H7 (cell line): Measurements from ENCODE around the gene MECP2. TPM values are rescaled to one million over a fixed set of nuclear protein-coding genes. Genes with fewer than 3 reads are reported as not detected.
A peak's percentile ranks its signal among the peaks of the same experiment; 100 is the strongest.

Experiments
- DNase-seq: peaks from one replicate; pipeline ENCODE4 v3.0.0; 2012
- H3K27me3 ChIP-seq: 2 replicates; pipeline ENCODE4 v1.6.0; 2011; ENCODE audit warnings: mild to moderate bottlenecking, low read length; ENCODE audit not compliant: control insufficient read depth, insufficient read depth
- H3K36me3 ChIP-seq: replicated peaks from 2 replicates; pipeline ENCODE4 v1.5.1; 2011; ENCODE audit warnings: low read length; ENCODE audit not compliant: control insufficient read depth, insufficient read depth
- H3K4me3 ChIP-seq: 2 replicates; pipeline ENCODE4 v1.5.1; 2011; ENCODE audit warnings: low read depth, mild to moderate bottlenecking, control low read depth, low read length, moderate library complexity; ENCODE audit not compliant: insufficient read depth
- total RNA-seq: library from RNA; depleted of rRNA; stranded (reverse); fragments of >200 nt; shearing (Covaris generic); gene quantifications from 2 replicates; pipeline ENCODE4 v1.2.3, GENCODE V29; 2014

Gene MECP2
- total RNA-seq, 1 experiment from 2014 or later, result 24.2 TPM

DNA sequence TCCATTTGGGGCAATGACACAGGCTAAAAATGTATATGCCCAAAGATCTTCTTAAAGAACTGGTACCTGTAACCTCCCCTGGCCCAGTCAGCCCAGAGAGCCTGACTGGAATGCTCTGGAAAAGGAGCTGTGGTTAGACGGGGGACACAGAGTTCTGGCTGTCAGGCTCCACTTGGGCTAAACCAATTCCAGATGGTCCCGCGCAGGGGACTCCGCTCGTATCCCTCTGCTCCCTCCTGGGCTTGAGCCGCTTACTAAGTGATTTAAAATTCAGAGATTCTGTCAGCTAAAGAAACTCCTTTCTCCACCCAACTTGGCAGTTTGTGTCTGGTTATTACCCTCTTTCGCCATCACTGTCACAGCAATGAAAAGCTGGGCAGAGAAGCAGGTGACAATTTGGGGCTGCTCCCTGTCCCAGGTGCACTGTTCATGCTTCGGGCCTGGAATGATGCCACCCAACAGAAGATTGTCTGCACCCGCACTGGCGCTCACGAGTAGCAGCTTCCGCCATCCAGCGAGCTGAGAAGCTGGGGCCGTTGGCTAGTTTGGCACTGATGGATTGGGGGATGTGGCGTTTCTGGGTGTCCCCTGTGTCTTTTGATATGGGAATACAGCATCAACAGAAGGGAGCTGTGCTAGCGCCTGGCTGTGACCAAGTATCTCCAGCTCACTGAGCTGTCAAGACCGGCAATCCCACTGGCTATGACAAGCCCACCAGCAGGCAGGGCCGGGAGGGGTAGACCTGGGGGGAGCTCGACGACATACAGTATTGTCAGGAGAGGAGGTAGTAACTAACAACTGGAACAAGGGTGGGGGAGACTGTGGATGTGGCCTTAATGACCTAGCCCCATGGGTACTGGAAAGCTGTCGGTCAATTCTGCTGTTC lies 71.1 kb downstream of the MECP2 start:
- no peak for DNase-seq
- peaks cover 2% of the 10 kb centered on the region; the same call in 1 of the 2 replicates for H3K36me3 ChIP-seq
- no peaks in the 10 kb centered on the region for H3K27me3 ChIP-seq
- no peak overlapping the region for H3K4me3 ChIP-seq

DNA sequence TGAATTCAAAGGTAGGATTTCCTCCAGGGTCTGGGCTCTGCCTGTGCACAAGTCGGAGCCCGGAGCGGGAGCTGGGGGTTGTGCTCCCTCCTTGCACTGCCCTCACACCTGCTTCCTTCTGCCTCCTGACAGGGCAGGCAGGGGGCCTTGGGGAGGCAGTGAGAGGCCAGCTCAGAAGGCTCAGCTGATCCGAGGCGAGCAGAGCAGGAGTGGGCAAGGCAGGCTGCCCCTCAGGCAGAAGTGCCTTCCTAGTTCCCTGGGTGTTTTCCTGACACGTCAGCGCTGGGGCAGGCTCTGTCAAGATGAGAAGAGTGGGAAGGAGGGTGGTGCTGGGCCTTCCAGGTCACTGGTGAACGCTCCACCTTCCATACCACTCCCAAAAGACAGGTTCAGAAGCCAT lies 72.3 kb downstream of the MECP2 start:
- Histone ChIP-seq H3K36me3 (0 out of 2 replicates have a peak, but pooled peaks cover 2% of the 10 kb centered on the region), H3K27me3 (no peaks in the 10 kb centered on the region), H3K4me3 (no peak overlapping the region)
- peak; percentile 55 for DNase-seq

DNA sequence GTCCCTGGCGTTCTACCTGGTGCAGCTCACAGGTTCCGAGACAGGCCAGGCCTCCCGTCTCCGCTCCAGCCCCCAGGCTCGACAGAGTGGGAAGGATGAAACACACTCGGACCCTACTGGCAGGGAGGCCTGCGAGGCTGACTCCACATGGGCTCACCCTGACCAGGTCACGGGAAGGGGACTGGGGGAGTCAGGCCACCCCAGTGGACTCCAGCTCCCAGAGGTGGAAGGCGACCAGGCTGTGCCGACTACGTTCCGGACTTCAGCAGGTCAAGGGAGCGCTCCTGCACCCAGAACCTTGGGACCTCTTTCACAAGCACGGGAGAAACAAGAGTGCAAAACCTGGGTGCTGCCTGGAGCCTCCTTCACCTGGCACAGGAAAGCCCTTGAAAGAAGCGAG lies 73.2 kb downstream of the MECP2 start:
- DNase-seq, result peak; percentile 30
- Histone ChIP-seq H3K4me3 (no peak overlapping the region), H3K36me3 (0 out of 2 replicates have a peak, but pooled peaks cover 2% of the 10 kb centered on the region), H3K27me3 (no peaks in the 10 kb centered on the region)

DNA sequence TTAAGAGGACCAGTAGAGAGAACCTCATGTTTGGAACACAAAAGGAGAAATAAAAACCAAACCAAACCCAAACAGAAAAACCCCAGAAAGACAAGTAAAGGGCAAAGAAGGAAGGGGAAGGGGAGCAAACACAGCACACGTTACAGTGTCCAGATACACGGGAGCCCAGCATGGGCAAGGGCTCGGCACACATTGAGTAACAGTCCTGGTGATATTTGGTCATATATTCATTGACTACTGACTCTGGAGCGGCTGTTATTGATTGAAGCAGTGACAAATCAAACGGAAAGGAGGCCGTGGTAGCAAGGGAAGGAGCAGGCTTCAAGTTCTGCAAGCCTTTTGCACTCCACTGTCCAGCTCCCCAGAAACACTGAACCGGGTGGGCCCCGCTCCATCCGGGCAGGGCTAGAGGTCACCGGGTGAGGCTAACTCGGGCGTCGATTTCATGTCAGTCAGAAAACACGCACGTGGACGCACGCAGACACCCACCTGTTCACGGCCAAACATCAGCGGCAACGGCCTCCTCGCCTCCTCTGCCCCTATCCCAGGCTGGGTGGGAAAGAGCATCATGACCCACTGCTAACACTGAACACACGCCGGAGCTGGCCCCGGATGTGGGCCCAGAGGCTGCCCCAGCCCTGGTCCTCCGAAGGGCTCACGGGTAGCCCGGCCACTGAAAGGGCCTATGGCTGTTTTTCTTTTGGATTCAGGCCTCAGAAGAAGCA lies 74.1 kb downstream of the MECP2 start:
- peak; percentile 35 for DNase-seq
- Histone ChIP-seq H3K4me3 (no peak overlapping the region), H3K27me3 (no peaks in the 10 kb centered on the region), H3K36me3 (no peaks in the 10 kb centered on the region)

DNA sequence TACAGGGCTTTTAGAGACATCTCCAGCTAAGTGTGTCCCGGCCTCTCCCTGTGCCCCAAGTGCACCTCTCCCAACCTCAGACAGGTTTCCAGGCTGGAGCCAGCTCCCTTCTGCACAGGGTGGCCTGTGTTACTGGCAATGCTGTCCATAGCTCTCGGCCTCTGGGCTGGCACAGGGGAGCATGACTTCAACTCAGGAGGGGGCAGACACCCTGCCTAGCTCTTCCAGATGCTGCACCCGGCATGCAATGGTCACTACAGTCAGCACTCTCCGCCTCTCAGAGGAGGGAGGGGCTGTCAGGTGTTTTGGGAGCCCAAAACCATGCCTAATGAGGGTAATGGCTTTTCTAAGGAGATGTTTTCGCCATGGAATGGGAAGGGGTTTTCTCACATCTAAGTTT lies 75.4 kb downstream of the MECP2 start:
- Histone ChIP-seq H3K27me3 (no peaks in the 10 kb centered on the region), H3K4me3 (no peak overlapping the region), H3K36me3 (no peaks in the 10 kb centered on the region)
- DNase-seq, result peak; percentile 49

DNA sequence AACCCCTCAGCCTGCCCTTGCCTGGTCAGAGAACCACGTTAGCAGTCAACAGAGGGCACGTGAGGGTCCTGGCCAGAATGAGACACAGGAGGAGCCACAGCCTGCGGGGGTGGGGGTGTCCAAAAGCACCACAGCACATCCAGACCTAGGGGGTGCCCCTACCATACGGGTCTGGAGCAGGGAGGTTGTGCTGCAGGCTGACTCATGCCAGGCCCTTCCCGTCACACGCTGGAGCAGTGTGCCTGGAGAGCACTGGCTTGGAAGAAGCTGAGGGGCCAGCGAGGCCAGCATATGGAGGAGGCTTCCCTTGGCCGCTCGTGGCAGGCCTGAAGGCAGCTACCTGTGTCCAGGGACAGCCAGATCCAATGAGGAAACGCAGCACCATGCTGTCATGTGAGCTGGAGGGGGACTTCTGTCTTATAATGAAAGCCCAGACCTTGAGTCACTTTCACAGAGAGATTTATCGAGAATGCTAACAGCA lies 76.3 kb downstream of the MECP2 start:
- Histone ChIP-seq H3K36me3 (no peaks in the 10 kb centered on the region), H3K4me3 (no peak overlapping the region), H3K27me3 (no peaks in the 10 kb centered on the region)
- peak; percentile 43 for DNase-seq

DNA sequence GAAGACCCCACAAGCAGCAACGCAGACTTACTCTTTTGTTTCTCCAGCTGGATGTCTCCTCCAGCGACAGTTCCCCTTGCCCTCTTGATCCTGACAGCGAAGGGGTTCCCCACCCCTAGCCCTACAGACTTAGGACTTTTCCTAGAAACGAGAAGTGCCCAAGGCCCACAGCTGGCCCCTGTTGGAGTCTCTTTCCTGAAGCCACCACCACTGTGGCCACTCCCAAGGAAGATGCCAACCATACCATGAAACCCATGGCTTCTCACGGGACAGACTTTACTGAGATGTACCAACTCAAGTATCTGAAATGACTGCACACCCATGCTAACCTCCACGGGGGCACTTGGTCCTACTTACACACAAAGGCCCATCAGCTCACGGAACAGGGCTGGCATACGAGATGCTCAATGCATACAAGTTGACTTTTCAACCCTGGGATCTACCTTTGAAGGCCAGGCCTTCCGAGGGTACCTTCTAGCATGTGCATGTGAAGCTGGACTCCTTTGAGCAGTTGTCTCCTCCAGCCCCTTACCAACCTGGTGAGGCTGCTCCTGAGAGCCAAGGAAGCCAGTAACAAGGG lies 76.9 kb downstream of the MECP2 start:
- no peaks in the 10 kb centered on the region for H3K27me3 ChIP-seq
- peak overlapping the region; percentile 41; the same call in 1 of the 2 replicates for H3K4me3 ChIP-seq
- DNase-seq, result no peak
- H3K36me3 ChIP-seq, result no peaks in the 10 kb centered on the region

DNA sequence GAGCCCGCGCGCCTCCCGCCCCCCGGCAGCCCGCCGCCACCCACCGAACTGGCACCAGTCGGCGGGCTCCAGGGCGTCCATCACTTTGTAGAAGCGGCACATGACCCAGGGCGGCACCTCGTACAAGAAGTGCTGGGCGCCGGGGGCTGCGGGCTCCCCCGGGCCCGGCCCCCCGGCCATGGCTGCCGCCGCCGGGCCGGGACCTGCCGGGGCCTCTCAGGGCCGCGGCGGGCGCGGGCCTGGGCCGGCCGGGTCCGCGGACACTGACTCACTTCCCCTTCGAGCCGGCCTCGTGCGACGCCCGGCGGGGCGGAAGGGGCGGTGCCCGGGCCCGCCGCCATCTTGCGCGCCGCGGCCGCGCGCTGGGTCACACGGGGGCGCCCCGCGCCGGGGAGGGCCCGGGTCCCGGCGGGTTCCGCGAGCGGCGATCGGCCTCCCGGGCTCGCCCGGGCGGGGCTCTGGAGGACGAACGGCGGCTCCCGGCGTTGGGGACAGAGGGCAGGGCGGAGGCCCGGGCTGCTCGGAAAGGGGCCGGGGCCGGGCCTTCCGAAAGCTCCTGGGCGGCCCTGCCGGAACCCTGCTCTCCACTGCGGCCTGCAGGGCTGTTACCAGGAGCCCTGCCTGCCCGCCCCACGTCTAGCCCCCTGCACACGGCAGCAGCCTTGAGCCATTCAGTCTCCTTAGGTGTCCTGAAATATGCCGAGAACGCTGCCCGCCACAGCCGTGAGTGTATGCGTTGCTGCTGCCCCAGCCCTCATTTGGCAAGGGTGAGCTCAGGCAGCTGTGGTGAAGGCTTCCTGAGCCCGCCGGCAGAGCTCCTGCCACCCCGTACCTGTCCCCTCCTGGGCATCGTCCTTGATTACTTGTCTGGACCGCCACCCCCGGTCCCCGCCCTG lies 77.6 kb downstream of the MECP2 start, which contains the start of gene IRAK1:
Gene IRAK1, minus strand, starts transcription at position 270 of the 896 bp plus-strand sequence. Its CDS starts 90 bp downstream, at position 180.
- Histone ChIP-seq H3K36me3 (no peaks in the 10 kb centered on the region), H3K27me3 (no peaks in the 10 kb centered on the region), H3K4me3 (peak within 1 kb of the TSS; percentile 41)
- peak; percentile 89 for DNase-seq

DNA sequence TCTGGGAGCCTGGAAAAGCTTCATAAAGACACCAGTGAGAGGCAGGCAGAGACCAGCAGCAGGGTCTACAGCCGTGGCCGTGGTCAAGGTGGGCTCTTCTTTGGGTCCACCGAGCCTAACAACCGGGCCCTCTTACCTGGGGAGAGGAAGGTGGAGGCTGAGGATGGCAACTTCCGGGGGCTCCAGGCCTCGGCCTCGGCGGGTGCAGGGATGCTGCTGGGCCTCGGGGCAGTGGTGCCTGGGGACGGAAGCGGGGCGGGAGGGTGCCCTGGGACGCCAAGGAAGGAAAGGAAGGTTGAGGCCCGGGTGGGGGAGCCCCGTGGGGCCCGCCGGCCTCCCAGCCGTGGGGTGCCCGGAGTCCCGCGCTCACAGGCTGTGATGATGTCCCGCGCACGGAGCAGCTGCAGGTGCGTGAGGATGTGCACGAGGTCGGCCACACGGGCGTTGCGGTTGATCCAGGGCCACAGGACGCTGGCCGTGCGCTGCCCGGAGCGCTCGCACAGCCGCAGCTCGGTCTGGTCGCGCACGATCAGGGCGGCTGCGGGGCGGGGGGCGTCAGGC lies 78.4 kb downstream of the MECP2 start:
- no peak for DNase-seq
- H3K36me3 ChIP-seq, result no peaks in the 10 kb centered on the region
- peak overlapping the region; percentile 36 for H3K4me3 ChIP-seq
- no peaks in the 10 kb centered on the region for H3K27me3 ChIP-seq

DNA sequence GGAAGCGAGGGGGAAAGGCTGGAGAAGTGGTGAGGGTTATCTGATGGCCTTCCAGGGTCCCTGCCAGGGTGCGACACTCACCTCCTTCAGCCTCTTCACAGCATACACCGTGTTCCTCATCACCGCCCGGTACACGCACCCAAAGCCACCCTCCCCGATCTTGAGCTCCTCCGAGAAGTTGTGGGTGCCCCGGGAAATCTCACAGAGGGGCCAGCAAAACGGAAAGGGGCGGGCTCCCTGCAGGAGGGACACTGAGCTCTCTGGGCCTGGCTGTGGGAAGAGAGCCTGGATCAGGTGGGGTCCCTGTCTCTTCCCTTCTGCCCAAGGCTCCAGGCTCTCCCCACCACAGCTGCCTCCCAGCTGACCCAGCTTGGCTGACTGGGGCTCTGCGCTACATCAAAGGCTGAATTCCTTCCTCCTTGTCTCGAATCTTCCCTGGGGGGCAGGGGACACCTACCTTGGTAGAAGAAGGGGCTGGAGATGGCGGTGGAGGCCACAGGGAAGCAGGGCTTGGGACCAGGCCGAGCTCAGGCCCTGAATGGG lies 78.9 kb downstream of the MECP2 start:
- H3K36me3 ChIP-seq, result no peaks in the 10 kb centered on the region
- DNase-seq, result peak; percentile 46
- no peaks in the 10 kb centered on the region for H3K27me3 ChIP-seq
- no peak overlapping the region; the same call in 1 of the 2 replicates for H3K4me3 ChIP-seq

DNA sequence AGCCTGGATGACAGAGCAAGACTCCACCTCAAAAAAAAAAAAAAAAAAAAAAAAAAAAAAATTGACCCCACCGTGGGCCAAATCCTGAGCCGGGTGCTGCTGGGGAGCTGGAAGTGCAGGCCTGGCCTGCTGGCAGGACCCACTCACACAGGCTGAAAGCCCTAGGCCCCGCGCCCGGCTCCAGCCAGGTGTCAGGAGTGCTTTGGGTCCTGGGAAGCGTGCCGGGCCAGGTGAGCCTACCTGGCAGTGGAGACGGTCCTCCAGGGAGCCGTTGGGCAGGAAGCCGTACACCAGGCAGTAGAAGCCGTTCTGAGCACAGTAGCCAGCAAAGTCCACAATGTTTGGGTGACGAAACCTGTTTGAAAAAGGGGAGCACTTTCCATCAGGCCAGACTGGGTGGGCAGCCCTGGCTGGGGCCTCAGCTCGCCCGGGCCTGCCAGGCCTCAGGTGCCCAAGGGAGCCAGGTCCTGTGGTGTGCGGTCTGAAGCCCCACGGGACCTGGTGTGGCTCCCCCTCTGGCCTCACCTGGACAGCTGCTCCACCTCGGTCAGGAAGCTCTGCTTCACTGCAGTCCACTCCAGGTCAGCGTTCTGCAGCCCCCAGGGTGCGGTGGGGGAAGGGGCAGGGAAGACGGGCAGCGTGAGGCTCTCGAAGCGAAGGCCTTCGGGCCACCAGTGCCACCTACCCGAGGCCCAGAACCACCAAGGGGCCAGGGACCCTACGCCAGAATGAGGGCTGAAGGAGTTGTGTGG lies 79.6 kb downstream of the MECP2 start:
- Histone ChIP-seq H3K27me3 (no peaks in the 10 kb centered on the region), H3K36me3 (no peaks in the 10 kb centered on the region), H3K4me3 (no peak overlapping the region)
- peak; percentile 43 for DNase-seq

DNA sequence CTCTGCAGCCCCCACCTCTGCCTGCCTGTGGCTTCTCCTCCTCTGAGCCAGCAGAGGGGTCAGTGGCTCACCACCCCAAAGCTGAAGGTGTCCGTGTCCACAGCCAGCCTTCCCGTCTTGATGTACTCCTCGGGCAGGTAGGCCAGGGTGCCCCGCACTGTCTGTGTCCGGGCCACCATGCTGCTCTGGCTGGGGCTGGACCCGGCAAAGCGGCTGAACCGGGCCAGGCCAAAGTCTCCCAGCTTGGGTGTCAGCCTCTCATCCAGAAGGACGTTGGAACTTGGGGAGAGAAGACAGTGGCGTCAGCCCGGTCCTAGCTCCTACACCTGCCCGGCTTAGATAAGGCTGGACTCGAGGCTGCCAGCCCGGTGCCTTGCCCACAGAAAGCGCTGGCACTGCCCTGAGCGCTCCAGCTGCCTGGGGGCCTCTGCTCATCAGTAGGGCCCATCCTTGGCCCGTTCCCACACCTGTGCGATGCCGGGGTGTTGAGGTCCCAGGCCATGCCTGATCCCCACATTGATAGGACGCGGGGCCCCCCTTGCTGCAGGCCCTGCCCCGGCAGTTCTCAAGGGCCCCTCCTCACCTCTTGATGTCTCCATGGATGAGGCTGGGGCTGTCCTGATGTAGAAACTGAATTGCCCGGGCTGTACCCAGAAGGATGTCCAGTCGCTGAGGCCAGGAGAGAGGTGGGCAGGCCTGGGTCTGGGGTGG lies 81.0 kb downstream of the MECP2 start:
- Histone ChIP-seq H3K36me3 (no peaks in the 10 kb centered on the region; the same call in 1 of the 2 replicates), H3K27me3 (no peaks in the 10 kb centered on the region), H3K4me3 (no peak overlapping the region)
- DNase-seq, result peak; percentile 36
